ACC112 (cell line): ENCODE results near the gene ST8SIA6.

Experiments
- H2AFZ ChIP-seq: fragments of 200-600 bp; sonication (generic); one replicate; pipeline ENCODE4 v1.6.0; 2017; ENCODE audit warnings: antibody characterized with exemption, low read length; ENCODE audit not compliant: unreplicated experiment
- H3K27ac ChIP-seq: fragments of 200-600 bp; sonication (generic); 2 replicates; pipeline ENCODE4 v1.5.1; 2014; ENCODE audit warnings: low read depth, mild to moderate bottlenecking, antibody characterized with exemption, low read length, moderate library complexity
- H3K27me3 ChIP-seq: fragments of 200-600 bp; sonication (generic); 2 replicates; pipeline ENCODE4 v1.6.1; 2014; ENCODE audit warnings: mild to moderate bottlenecking, antibody characterized with exemption, low read length, moderate library complexity, mixed read lengths; ENCODE audit not compliant: insufficient read depth
- H3K36me3 ChIP-seq: fragments of 200-600 bp; sonication (generic); 2 replicates; pipeline ENCODE4 v1.6.1; 2016; ENCODE audit warnings: mild to moderate bottlenecking, antibody characterized with exemption, low read length, moderate library complexity, mixed read lengths; ENCODE audit not compliant: insufficient read depth
- H3K4me1 ChIP-seq: fragments of 200-600 bp; sonication (generic); one replicate; pipeline ENCODE4 v1.6.1; 2016; ENCODE audit warnings: low read length, mixed read lengths; ENCODE audit not compliant: insufficient read depth, unreplicated experiment, control insufficient read depth
- H3K4me3 ChIP-seq: fragments of 200-600 bp; sonication (generic); 2 replicates; pipeline ENCODE4 v1.5.1; 2014; ENCODE audit warnings: mild to moderate bottlenecking, low read depth, low read length
- H3K79me2 ChIP-seq: fragments of 200-600 bp; sonication (generic); one replicate; pipeline ENCODE4 v1.6.0; 2016; ENCODE audit warnings: low read length; ENCODE audit not compliant: control insufficient read depth, unreplicated experiment, insufficient read depth

The ST8SIA6 gene

DNA sequence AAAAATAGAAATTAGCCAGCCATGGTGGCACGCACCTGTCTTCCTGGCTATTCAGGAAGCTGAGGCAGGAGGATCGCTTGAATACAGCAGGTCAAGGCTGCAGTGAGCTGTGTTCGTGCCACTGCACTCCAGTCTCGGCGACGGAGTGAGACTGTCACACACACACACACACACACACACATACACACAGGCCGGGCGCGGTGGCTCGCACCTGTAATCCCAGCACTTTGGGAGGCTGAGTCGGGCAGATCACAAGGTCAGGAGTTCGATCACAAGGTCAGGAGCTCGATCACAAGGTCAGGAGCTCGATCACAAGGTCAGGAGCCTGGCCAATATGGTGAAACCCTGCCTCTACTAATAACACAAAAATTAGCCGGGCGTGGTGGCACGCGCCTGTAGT, 68.4 kb downstream of the ST8SIA6 start:
- H3K4me3 ChIP-seq: no peak overlapping the region
- H3K27ac ChIP-seq: no peak overlapping the region
- H3K27me3 ChIP-seq: no peaks in the 10 kb centered on the region
- no peaks in the 10 kb centered on the region for H3K36me3 ChIP-seq
- no peaks in the 10 kb centered on the region for H3K79me2 ChIP-seq
- no peak overlapping the region for H2AFZ ChIP-seq
- no peaks in the 10 kb centered on the region for H3K4me1 ChIP-seq

DNA sequence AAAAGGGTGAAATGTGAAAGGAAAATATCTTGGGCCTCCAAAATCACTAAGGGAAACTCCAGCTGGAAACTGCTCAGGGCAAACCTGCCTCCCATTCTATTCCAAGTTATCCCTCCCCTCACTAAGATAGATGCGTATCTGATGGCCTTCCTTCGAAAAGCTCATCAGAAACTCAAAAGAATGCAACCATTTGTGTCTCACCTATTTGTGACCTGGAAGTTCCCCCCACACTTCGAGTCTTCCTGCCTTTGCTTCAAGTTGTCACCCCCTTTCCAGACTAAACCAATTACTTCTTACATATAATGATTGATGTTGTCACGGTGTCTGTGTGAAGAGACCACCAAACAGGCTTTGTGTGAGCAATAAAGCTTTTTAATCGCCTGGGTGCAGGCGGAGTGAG, 69.3 kb downstream of the ST8SIA6 start:
- H3K27me3 ChIP-seq: no peaks in the 10 kb centered on the region
- no peaks in the 10 kb centered on the region for H3K36me3 ChIP-seq
- H2AFZ ChIP-seq: no peak overlapping the region
- H3K4me3 ChIP-seq: no peak overlapping the region
- H3K4me1 ChIP-seq: no peaks in the 10 kb centered on the region
- no peaks in the 10 kb centered on the region for H3K79me2 ChIP-seq
- no peak overlapping the region for H3K27ac ChIP-seq

DNA sequence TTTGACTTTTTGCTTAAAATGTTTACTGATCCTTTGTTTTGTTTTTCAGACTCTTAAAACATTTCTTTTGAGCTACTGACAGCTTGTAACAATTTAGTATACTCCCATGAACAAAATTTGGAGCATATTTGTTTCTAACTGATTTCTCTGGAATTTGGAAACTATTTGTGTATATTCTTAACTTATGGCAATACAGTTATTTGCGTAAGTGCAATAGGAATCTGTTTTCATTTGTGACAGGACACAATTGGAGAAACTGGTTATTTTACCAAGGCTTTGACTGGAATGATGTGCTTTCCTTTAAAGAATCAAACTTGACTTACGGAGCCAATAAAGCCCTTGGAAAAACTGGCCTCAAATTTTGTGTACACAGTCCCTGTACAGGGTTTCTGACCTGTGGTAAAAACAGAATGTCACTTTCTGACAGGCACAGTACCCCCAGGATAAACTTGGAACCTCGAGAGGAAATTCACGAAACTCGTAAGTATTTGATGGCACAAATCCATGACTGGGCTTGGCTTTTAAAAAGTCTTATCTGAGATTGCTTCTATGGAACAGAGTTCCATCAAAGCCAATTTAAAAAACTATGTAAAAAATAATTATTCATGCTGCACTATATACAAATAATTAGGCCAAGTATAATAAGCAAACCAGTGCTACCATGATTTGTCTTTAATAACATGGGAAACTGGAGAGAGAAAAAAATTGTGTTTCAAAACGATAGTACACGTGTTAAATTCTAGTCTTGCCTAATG, 70.4 kb downstream of the ST8SIA6 start:
- Histone ChIP-seq H3K36me3 (no peaks in the 10 kb centered on the region), H2AFZ (no peak overlapping the region), H3K4me1 (no peaks in the 10 kb centered on the region), H3K79me2 (no peaks in the 10 kb centered on the region), H3K4me3 (no peak overlapping the region), H3K27ac (no peak overlapping the region), H3K27me3 (no peaks in the 10 kb centered on the region)

DNA sequence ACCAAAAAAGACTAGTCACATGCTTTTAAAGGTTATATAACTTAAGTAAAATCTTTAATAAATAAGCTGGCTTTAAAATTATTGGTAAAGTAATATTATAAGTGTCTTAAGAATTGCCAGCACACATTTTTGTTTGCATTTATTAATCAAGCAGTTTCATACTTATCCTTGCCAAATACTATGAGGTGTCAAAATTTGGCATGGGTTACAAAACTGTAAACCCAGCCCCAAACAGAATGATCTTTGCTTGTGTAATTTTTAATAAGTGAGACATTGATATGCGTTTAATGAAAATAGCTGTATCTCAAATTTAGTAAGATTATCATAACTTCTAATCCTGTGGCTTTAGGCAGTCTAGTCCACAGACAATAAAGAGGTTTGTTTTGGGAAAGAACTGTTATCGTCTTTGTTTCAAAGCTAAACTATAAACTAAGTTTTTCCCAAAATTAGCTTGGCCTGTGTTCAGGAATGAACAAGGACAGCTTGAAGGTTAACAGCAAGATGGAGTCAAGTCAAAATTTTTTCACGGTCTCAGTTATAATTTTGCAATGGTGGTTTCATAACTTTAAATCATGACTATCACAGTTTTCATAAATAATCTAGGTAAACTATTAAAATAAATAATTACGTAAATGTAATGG, 72.8 kb downstream of the ST8SIA6 start:
- Histone ChIP-seq H3K27ac (no peak overlapping the region), H3K4me1 (no peaks in the 10 kb centered on the region), H2AFZ (no peak overlapping the region), H3K4me3 (no peak overlapping the region), H3K79me2 (no peaks in the 10 kb centered on the region), H3K27me3 (no peaks in the 10 kb centered on the region), H3K36me3 (no peaks in the 10 kb centered on the region)

DNA sequence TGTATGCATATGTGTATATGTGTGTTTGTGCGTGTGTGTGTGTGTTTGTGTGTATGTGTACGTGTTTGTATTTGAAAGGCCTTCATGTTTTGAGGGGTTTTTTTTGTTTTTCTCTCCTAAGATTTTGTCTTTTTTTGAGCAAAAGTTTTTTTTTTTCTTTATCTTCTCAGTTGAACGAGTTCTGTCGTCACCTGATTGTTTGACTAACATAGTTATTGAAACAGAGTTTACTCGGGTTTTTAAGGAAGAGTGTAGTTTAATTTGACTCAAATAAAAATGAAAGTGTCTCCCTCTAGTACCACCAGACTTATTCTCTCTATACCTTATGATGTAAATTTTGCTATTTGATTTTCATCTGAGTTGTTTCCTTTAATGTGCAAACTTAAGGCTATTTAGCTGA, 73.5 kb downstream of the ST8SIA6 start:
- Histone ChIP-seq H3K36me3 (no peaks in the 10 kb centered on the region), H3K4me3 (no peak overlapping the region), H3K79me2 (no peaks in the 10 kb centered on the region), H3K4me1 (no peaks in the 10 kb centered on the region), H3K27ac (no peak overlapping the region), H2AFZ (no peak overlapping the region), H3K27me3 (no peaks in the 10 kb centered on the region)

DNA sequence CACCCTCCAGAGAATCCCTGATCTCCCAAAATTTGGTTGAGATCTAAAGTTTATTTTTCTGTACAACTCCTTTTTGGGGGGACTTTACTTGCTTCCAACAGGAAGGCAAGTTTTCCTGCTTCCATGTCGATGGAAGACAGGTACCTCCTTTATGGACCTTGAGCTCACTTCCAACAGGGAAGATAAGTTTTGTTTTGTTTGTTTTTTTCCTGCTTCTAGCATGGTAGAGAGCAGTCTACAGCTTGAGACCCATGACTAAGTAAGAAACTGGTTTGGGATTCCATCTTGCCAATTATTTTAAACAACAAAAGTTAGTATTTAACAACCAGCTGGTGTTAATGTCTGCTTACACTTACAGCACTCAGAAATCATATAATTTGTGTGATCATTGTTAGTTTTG, 74.4 kb downstream of the ST8SIA6 start:
- Histone ChIP-seq H2AFZ (no peak overlapping the region), H3K27ac (no peak overlapping the region), H3K4me1 (no peaks in the 10 kb centered on the region), H3K27me3 (no peaks in the 10 kb centered on the region), H3K79me2 (no peaks in the 10 kb centered on the region), H3K36me3 (no peaks in the 10 kb centered on the region), H3K4me3 (no peak overlapping the region)

DNA sequence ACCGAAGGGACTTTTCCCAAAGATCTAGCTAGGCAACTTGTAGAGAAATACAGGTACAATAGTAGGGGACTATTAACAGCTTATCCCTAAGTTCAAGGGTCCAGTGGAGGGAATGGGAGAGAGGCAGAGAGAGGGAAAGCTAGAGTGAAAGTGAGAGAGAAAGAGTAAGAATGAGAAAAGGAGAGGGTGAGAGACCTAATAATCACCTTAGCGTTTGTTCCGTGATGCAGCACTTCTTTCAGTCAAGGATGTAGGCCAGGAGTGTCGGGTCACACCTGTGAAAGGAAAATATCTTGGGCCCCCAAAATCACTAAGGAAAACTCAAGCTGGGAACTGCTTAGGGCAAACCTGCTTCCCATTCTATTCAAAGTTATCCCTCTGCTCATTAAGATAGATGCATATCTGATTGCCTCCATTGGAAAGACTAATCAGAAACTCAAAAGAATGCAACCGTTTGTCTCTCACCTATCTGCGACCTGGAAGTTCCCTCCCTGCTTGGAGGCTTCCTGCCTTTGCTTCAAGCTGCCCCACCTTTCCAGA, 75.2 kb downstream of the ST8SIA6 start:
- no peak overlapping the region for H3K4me3 ChIP-seq
- H3K4me1 ChIP-seq: no peaks in the 10 kb centered on the region
- no peak overlapping the region for H3K27ac ChIP-seq
- H2AFZ ChIP-seq: no peak overlapping the region
- H3K27me3 ChIP-seq: no peaks in the 10 kb centered on the region
- H3K36me3 ChIP-seq: no peaks in the 10 kb centered on the region
- no peaks in the 10 kb centered on the region for H3K79me2 ChIP-seq

DNA sequence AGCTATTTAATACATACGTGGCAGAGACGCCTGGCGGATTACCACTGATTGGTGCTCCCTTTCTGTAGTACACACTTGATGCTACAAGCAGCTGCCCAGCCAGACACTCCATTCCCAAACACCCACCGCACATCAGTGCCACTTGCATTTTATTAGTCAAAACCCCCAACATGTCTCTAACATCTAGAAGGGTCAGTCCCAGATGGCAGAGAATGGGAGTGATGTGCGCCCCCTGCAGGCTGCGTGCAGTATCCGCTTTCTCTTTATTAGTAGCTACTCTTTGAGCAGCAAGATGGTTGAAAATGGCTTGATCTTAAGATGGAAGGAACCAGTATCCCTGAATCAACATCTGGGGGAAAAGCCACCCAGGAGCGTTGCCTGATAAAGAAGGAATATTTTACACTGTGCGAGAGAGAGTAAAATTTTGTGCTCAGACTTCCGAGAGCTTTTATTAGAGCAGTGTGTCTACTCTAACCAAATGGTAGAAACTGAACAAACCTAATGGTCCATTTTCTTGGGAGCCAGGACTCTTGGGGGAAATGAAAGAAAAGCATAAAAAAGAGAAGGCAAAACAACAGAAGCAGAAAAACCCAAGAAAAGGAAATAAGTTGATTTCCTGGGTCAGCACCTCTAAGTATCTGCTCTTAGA, 78.3 kb downstream of the ST8SIA6 start:
- no peak overlapping the region for H3K4me3 ChIP-seq
- no peaks in the 10 kb centered on the region for H3K27me3 ChIP-seq
- H3K79me2 ChIP-seq: no peaks in the 10 kb centered on the region
- H3K36me3 ChIP-seq: no peaks in the 10 kb centered on the region
- no peak overlapping the region for H2AFZ ChIP-seq
- H3K27ac ChIP-seq: no peak overlapping the region
- no peaks in the 10 kb centered on the region for H3K4me1 ChIP-seq

DNA sequence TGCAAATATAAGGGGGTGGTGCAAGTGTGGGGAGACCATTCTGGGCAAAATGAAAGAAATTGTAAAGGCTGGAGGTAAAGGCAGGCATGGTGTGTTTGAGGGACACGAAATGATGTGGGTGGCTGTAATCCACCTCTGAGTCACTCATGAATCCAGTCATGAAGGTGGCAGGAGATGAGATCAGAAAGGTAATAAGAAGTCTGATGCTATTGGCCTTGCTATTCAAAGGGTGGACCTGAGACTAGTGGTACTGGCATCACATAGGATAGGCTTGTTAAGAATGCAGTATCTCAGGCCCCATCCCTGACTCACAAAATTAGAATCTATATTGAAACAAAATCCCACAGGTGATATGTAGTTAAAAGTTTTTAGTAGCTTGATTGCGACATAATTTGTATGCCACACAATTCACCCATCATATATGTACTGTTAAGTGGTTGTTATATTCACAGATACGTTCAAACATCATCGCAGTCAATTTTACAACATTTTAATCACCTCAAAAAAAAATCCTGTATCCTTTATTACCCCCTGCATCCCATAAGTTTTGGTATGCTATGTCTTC, 85.6 kb downstream of the ST8SIA6 start:
- Histone ChIP-seq H3K27me3 (no peaks in the 10 kb centered on the region), H3K79me2 (no peaks in the 10 kb centered on the region), H3K4me1 (no peaks in the 10 kb centered on the region), H2AFZ (no peak overlapping the region), H3K27ac (no peak overlapping the region), H3K4me3 (no peak overlapping the region), H3K36me3 (no peaks in the 10 kb centered on the region)

DNA sequence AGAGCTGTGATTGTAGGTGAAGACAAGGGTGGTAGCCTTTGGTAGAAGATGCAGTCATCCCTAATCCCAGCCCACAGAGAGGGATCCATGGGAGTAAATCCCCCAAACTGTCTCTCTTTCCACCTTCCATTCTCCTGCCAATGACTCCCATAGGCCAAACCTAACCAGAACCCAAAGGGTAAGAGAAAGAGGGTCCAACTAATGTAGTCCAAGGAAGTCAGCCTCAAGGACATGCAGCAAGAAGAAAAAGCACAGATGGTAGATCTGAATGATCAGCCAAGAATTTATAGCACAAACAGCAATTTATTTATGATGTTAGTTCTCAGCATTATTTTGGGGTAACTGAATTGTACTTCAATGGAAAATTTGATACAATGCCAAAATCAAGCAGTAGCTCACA, 87.7 kb downstream of the ST8SIA6 start:
- Histone ChIP-seq H2AFZ (no peak overlapping the region), H3K79me2 (no peaks in the 10 kb centered on the region), H3K27ac (no peak overlapping the region), H3K4me1 (no peaks in the 10 kb centered on the region), H3K4me3 (no peak overlapping the region), H3K27me3 (no peaks in the 10 kb centered on the region), H3K36me3 (no peaks in the 10 kb centered on the region)
